IMR-90 (cell line): ENCODE results near the gene H1-8. TPM values are rescaled to one million over a fixed set of nuclear protein-coding genes. Genes with fewer than 3 reads are reported as not detected.
A peak's percentile ranks its signal among the peaks of the same experiment; 100 is the strongest.

Experiments used
- ATAC-seq: fragments of 200-7000 bp; cut with Tn5 transposase; 2 replicates; pipeline ENCODE4 v1.9.1; 2020; ENCODE audit warnings: low read depth, mild to moderate bottlenecking, moderate library complexity
- Bru-seq: library from RNA; stranded (reverse); fragments of 400-500 nt; gene quantifications from one replicate; lab custom pipeline; 2021; lab: Mats Ljungman, UMichigan
- BruChase-seq, 2 experiments: library from RNA; stranded (reverse); fragments of 400-500 nt; gene quantifications; one replicate each; lab custom pipeline; 2021; lab: Mats Ljungman, UMichigan
- BruUV-seq: library from RNA; stranded (reverse); fragments of 400-500 nt; replicated peaks from 2 replicates; lab custom pipeline; 2021; lab: Mats Ljungman, UMichigan
- CTCF ChIA-PET: fragments of 300-600 bp; formaldehyde crosslinking; extraction: SDS; loops from one replicate; lab custom pipeline; 2021; ENCODE audit warnings: antibody characterized with exemption; lab: Yijun Ruan, JAX
- POLR2A ChIA-PET: fragments of 300-600 bp; sonication (Branson Sonifier 250); formaldehyde crosslinking; loops from one replicate; lab custom pipeline; 2022; ENCODE audit warnings: antibody characterized with exemption; ENCODE audit not compliant: unreplicated experiment; lab: Charles Lee
- DNase-seq: peaks from one replicate; pipeline ENCODE4 v3.0.0; 2013
- H2AFZ ChIP-seq: replicated peaks from 2 replicates; pipeline ENCODE3; 2013; ENCODE audit warnings: low read length, mild to moderate bottlenecking; ENCODE audit not compliant: poor library complexity
- H2AK5ac ChIP-seq: 2 replicates; pipeline ENCODE4 v1.6.1; 2013; ENCODE audit warnings: low read depth, low read length, inconsistent platforms
- H2AK9ac ChIP-seq: replicated peaks from 2 replicates; pipeline ENCODE3; 2013; ENCODE audit warnings: mild to moderate bottlenecking, low read depth, low read length, moderate library complexity; ENCODE audit not compliant: poor library complexity
- H2BK120ac ChIP-seq: 2 replicates; pipeline ENCODE4 v1.6.1; 2013; ENCODE audit warnings: low read depth, low read length, inconsistent platforms
- H2BK15ac ChIP-seq: 3 replicates; pipeline ENCODE4 v1.6.1; 2013; ENCODE audit warnings: low read depth, low read length, inconsistent platforms
- H2BK20ac ChIP-seq: 2 replicates; pipeline ENCODE4 v1.6.1; 2013; ENCODE audit warnings: low read depth, mild to moderate bottlenecking, inconsistent platforms, low read length, moderate library complexity
- H2BK5ac ChIP-seq: 2 replicates; pipeline ENCODE4 v1.6.1; 2013; ENCODE audit warnings: mild to moderate bottlenecking, low read depth, low read length, inconsistent platforms; ENCODE audit not compliant: poor library complexity, severe bottlenecking
- H3K14ac ChIP-seq: replicated peaks from 2 replicates; pipeline ENCODE4 v1.6.1; 2013; ENCODE audit warnings: low read depth, low read length, inconsistent platforms
- H3K18ac ChIP-seq: 2 replicates; pipeline ENCODE4 v1.6.1; 2013; ENCODE audit warnings: low read depth, low read length, control low read depth
- H3K23ac ChIP-seq: 2 replicates; pipeline ENCODE4 v1.6.1; 2013; ENCODE audit warnings: low read depth, low read length, inconsistent platforms
- H3K27ac ChIP-seq: 2 replicates; pipeline ENCODE4 v1.5.1; 2013; ENCODE audit warnings: mild to moderate bottlenecking, control low read depth, low read length; ENCODE audit not compliant: insufficient read depth
- H3K27me3 ChIP-seq: 2 replicates; pipeline ENCODE4 v1.6.1; 2013; ENCODE audit warnings: low read length; ENCODE audit not compliant: control insufficient read depth, insufficient read depth
- H3K36me3 ChIP-seq: 2 replicates; pipeline ENCODE4 v1.6.1; 2013; ENCODE audit warnings: low read length, mixed read lengths; ENCODE audit not compliant: control insufficient read depth, insufficient read depth
- H3K4ac ChIP-seq: 2 replicates; pipeline ENCODE4 v1.6.1; 2013; ENCODE audit warnings: low read depth, low read length, inconsistent platforms
- H3K4me1 ChIP-seq: 2 replicates; pipeline ENCODE4 v1.6.1; 2013; ENCODE audit warnings: low read length, mixed read lengths; ENCODE audit not compliant: control insufficient read depth, insufficient read depth
- H3K4me2 ChIP-seq: 2 replicates; pipeline ENCODE4 v1.6.1; 2013; ENCODE audit warnings: low read depth, mild to moderate bottlenecking, control low read depth, low read length, moderate library complexity
- H3K4me3 ChIP-seq: 2 replicates; pipeline ENCODE4 v1.5.1; 2013; ENCODE audit warnings: low read depth, mild to moderate bottlenecking, control low read depth, low read length, moderate library complexity; ENCODE audit not compliant: insufficient read depth
- H3K56ac ChIP-seq: 2 replicates; pipeline ENCODE4 v1.6.1; 2013; ENCODE audit warnings: low read length, inconsistent platforms; ENCODE audit not compliant: insufficient read depth; ENCODE audit errors: extremely low read depth
- H3K79me1 ChIP-seq, 2 experiments: 2 replicates each; pipeline ENCODE4 v1.6.1; 2013; ENCODE audit warnings: low read length in 2 of 2, inconsistent platforms in 1 of 2, low read depth in 1 of 2
- H3K9ac ChIP-seq: 2 replicates; pipeline ENCODE4 v1.6.1; 2013; ENCODE audit warnings: low read depth, low read length, control low read depth
- H3K9me1 ChIP-seq: 2 replicates; pipeline ENCODE4 v1.6.1; 2013; ENCODE audit warnings: low read length, inconsistent platforms; ENCODE audit not compliant: insufficient read depth
- H3K9me3 ChIP-seq: 2 replicates; pipeline ENCODE4 v1.6.1; 2013; ENCODE audit warnings: low read length; ENCODE audit not compliant: control insufficient read depth, insufficient read depth
- H4K20me1 ChIP-seq: 2 replicates; pipeline ENCODE4 v1.6.1; 2013; ENCODE audit warnings: low read length, inconsistent platforms; ENCODE audit not compliant: insufficient read depth
- H4K5ac ChIP-seq: 2 replicates; pipeline ENCODE4 v1.6.1; 2013; ENCODE audit warnings: mild to moderate bottlenecking, low read depth, low read length, control low read depth
- H4K8ac ChIP-seq, 2 experiments: 2 replicates each; pipeline ENCODE4 v1.6.1; 2013; ENCODE audit warnings: low read depth in 2 of 2, low read length in 2 of 2, control low read depth in 1 of 2, inconsistent platforms in 1 of 2
- H4K91ac ChIP-seq: 2 replicates; pipeline ENCODE4 v1.6.1; 2013; ENCODE audit warnings: low read depth, low read length, inconsistent platforms; ENCODE audit not compliant: insufficient read depth
- CHD1 ChIP-seq: IDR thresholded peaks from 2 replicates; pipeline ENCODE4 v1.6.1; 2012; ENCODE audit warnings: low read depth, low read length, improper control_type of control experiment
- FOS ChIP-seq: fragments of 150-350 bp; IDR thresholded peaks from 2 replicates; pipeline ENCODE4 v1.6.1; 2016; ENCODE audit warnings: low read depth, low read length
- MAFK ChIP-seq: IDR thresholded peaks from 2 replicates; pipeline ENCODE4 v1.6.1; 2012; ENCODE audit warnings: low read depth, low read length, improper control_type of control experiment
- MAZ ChIP-seq: IDR thresholded peaks from 2 replicates; pipeline ENCODE4 v1.6.1; 2012; ENCODE audit warnings: low read depth, mild to moderate bottlenecking, low read length, improper control_type of control experiment, moderate library complexity, borderline replicate concordance
- NFE2L2 ChIP-seq: fragments of 150-350 bp; IDR thresholded peaks from 2 replicates; pipeline ENCODE4 v1.6.1; 2016; ENCODE audit warnings: low read depth, mild to moderate bottlenecking, low read length
- RAD21 ChIP-seq: IDR thresholded peaks from 2 replicates; pipeline ENCODE4 v1.6.1; 2012; ENCODE audit warnings: low read length, improper control_type of control experiment
- RCOR1 ChIP-seq: IDR thresholded peaks from 2 replicates; pipeline ENCODE4 v1.6.1; 2012; ENCODE audit warnings: mild to moderate bottlenecking, low read length, improper control_type of control experiment; ENCODE audit not compliant: insufficient replicate concordance
- RFX5 ChIP-seq: IDR thresholded peaks from 2 replicates; pipeline ENCODE4 v1.8.0; 2012; ENCODE audit warnings: low read depth, mild to moderate bottlenecking, low read length, moderate library complexity
- WGBS, 2 experiments: methylation state at CpG; one replicate each; pipeline versions ENCODE4 v1.1.5 to v1.1.7; 2013; ENCODE audit warnings: missing lambda C conversion rate in 2 of 2; ENCODE audit not compliant: insufficient read length in 1 of 2; ENCODE audit errors: extremely low coverage in 2 of 2; 5-methylcytosine and 5-hydroxymethylcytosine counted together
- dilution Hi-C: fragments of 300-500 bp; cut with HindIII; formaldehyde crosslinking; loops from one replicate; pipeline ENCODE4 v1.14.3; 2018; ENCODE audit warnings: low sequenced_read_pairs; ENCODE audit not compliant: unreplicated experiment
- in situ Hi-C: fragments of 300-500 bp; cut with MboI; formaldehyde crosslinking; loops from 3 replicates; pipeline ENCODE4 v1.14.3; 2019; ENCODE audit warnings: low sequenced_read_pairs, inconsistent platforms, mixed read lengths
- intact Hi-C: fragments of 100-400 bp; cut with micrococcal nuclease; formaldehyde crosslinking; loops from 2 replicates; pipeline ENCODE4 v1.10.0; 2022
- long read RNA-seq: library from polyadenylated mRNA; unstranded; transcript quantifications from one replicate; pipeline ENCODE4 v2.0.0, GENCODE V29; 2021; ENCODE audit not compliant: unreplicated experiment
- polyA plus RNA-seq, 3 experiments: library from polyadenylated mRNA; depleted of rRNA; stranded (reverse); fragments of >200 nt; gene quantifications; 2 replicates each; pipeline ENCODE4 v1.2.3, GENCODE V29; 2012; ENCODE audit warnings: low replicate concordance in 1 of 3
- total RNA-seq: library from RNA; depleted of rRNA; stranded (reverse); fragments of >200 nt; gene quantifications from 2 replicates; pipeline ENCODE4 v1.2.3, GENCODE V29; 2012; rRNA removed

Gene H1-8
- total RNA-seq, result not detected in 2 replicates
- not detected in 2 replicates for polyA plus RNA-seq (2012; rRNA removed)
- not detected in 2 replicates for polyA plus RNA-seq (2012; cell fraction: cytosol; rRNA removed)
- polyA plus RNA-seq (2012; cell fraction: nucleus; rRNA removed; ENCODE audit: low replicate concordance), result not detected in 2 replicates
- not detected for Bru-seq, nascent RNA
- not detected for BruChase-seq, experiment 1, labeled RNA remaining after a 6-hour chase
- not detected for BruChase-seq, experiment 2, labeled RNA remaining after a 2-hour chase
- long read RNA-seq, result 0 reads

GRCh38 chr3:129543156-129543790 is at the start of gene H1-8:
TSS of gene H1-8 (plus strand) at chr3:129543175. CDS start at chr3:129543219, 44 bp downstream.
- no peak within 1 kb of the TSS for H4K8ac ChIP-seq
- ChIA-PET CTCF (no interaction called here), POLR2A (no interaction called here)
- H2BK120ac ChIP-seq, result no peak within 1 kb of the TSS
- H4K91ac ChIP-seq, result no peak within 1 kb of the TSS
- H3K4me3 ChIP-seq, result no peak within 1 kb of the TSS
- H3K9me3 ChIP-seq, result no peaks in the 10 kb centered on the region
- H3K9ac ChIP-seq, result no peak within 1 kb of the TSS
- H2AFZ ChIP-seq, result no peak within 1 kb of the TSS
- H3K23ac ChIP-seq, result no peak within 1 kb of the TSS
- H3K18ac ChIP-seq, result no peak within 1 kb of the TSS
- H3K14ac ChIP-seq, result no peak within 1 kb of the TSS
- no peaks in the 10 kb centered on the region for H3K27me3 ChIP-seq
- H4K20me1 ChIP-seq, result no peaks in the 10 kb centered on the region
- H3K36me3 ChIP-seq, result no peaks in the 10 kb centered on the region
- no peak within 1 kb of the TSS for H2BK5ac ChIP-seq
- H4K5ac ChIP-seq, result no peak within 1 kb of the TSS
- H3K4me2 ChIP-seq, result no peak within 1 kb of the TSS
- no peaks in the 10 kb centered on the region for H3K79me1 ChIP-seq
- no peak for TF ChIP-seq NFE2L2
- TF ChIP-seq RAD21, result no peak
- no peak for TF ChIP-seq MAFK
- TF ChIP-seq FOS, result no peak
- TF ChIP-seq MAZ, result no peak
- TF ChIP-seq RFX5, result no peak
- TF ChIP-seq RCOR1, result no peak
- TF ChIP-seq CHD1, result no peak
- no peak within 1 kb of the TSS for H3K4ac ChIP-seq
- no peaks in the 10 kb centered on the region for H3K4me1 ChIP-seq
- intact Hi-C loops (no loop called here), dilution Hi-C loops (no loop called here), in situ Hi-C loops (no loop called here)
- no peak within 1 kb of the TSS for H3K27ac ChIP-seq
- no peak within 1 kb of the TSS for H3K56ac ChIP-seq
- H2AK9ac ChIP-seq, result no peak within 1 kb of the TSS
- no TSS peak for BruUV-seq
- ATAC-seq (no peak; the same call in 1 of the 2 replicates), DNase-seq (no peak)
- H2BK20ac ChIP-seq, result no peak within 1 kb of the TSS
- 0 out of 2 replicates have a peak within 1 kb of the TSS, but pooled peaks have one; percentile 2 for H2AK5ac ChIP-seq
- H3K9me1 ChIP-seq, result no peaks in the 10 kb centered on the region
- 92% methylated on average over 3 of the region's 16 CpGs; no CpG with 5 or more reads in 1 of the 2 experiments for WGBS, 2 experiments
- no peak within 1 kb of the TSS for H2BK15ac ChIP-seq
